GM21423 (cell line): ENCODE measurements around the gene CD55.

Source experiments
- ATAC-seq: cut with Tn5 transposase; IDR thresholded peaks from one replicate; pipeline ENCODE4 v1.9.1; 2021; ENCODE audit warnings: mild to moderate bottlenecking, moderate library complexity; ENCODE audit not compliant: unreplicated experiment

The CD55 gene

DNA sequence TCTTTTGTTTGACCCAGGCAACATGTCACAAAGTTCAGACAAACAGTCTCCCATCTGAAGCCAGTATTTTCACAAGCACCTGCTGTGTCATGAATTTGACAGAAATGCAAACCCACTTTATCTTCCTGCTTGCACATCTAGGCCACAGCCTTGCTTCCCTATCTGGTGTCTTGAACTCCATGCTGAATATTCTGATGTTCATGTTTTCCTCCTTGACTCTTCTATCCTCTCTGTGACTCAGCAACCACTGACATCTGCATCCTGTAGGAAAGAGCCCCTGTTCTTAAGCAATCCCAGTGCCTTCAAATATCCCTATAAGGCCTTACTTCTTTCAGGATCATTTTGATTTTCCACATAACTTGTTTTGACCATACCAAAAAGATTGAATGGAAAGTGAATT lies 6.5 kb downstream of the CD55 start:
- ATAC-seq = no peak

DNA sequence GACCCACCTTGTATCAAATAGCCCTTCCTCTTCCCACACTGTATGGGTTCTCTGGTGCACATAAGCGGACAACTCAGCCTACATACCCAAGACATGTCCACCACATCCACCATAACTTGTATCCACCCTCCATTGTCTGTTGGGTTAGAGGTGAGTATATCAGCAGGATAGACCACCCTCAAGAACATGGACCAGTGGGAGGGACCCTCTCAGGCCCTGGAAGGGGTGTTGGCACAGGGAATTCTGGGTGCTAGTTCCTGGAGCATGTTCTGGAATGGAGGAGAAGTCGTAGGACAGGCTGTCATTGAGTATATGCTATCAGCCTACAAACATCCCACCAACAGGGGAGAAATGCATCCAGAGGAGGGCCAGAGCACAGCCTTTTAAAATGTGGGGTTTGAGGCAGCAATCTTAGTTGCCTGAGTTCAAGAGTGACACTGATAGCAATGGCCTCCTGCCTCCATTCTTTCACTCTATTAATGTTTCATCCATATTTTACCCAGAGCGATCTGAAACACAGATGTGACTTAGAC lies 7.5 kb downstream of the CD55 start:
- no peak for ATAC-seq

DNA sequence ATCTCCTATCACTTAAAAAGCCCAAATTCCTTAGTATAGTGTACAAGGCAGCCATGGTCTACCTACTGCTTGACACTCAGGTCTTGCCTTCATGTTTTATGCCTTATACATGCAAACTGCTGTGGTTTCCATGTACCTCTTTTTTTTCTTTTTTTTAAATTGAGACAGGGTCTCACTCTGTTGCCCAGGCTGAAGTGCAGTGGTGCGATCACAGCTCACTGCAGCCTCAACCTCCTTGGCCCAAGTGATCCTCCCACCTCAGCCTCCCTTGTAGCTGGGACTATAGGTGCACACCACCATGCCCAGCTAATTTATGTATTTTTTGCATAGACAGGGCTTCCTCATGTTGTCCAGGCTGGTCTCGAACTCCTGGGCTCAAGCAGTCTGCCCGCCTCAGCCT lies 8.0 kb downstream of the CD55 start:
- no peak for ATAC-seq

DNA sequence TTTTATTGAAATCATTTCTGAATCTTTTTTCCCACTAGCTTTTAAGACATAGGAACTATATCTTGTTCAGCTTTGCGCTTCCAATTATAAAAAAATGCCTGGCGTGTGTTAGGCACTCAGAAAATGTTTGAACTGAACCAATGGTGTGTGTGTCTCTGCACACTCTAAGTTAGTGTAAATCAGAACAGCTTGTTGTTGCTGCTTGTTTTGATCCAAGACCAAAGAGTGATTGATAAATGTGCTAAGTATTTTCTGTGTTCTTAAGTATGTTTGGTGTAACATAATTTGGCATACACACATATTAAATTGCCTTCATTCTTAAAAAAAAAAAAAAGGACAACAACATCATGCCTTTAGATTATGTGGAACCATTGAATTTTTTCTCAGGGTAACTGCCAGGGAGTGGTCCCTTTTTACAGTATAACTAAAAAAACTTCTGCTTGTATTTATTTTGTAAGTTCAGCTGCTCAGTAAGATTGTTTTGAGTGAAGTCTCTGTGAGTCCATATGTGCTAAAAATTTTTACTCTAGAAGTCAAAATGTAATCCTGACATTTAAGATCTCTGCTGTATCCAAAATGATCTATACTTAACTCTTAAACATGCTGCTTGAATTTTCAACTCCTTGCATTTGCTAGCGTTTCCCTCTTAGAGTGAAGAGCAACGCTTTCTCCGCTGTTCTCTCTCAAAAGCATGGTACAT lies 8.7 kb downstream of the CD55 start:
- ATAC-seq = no peak

DNA sequence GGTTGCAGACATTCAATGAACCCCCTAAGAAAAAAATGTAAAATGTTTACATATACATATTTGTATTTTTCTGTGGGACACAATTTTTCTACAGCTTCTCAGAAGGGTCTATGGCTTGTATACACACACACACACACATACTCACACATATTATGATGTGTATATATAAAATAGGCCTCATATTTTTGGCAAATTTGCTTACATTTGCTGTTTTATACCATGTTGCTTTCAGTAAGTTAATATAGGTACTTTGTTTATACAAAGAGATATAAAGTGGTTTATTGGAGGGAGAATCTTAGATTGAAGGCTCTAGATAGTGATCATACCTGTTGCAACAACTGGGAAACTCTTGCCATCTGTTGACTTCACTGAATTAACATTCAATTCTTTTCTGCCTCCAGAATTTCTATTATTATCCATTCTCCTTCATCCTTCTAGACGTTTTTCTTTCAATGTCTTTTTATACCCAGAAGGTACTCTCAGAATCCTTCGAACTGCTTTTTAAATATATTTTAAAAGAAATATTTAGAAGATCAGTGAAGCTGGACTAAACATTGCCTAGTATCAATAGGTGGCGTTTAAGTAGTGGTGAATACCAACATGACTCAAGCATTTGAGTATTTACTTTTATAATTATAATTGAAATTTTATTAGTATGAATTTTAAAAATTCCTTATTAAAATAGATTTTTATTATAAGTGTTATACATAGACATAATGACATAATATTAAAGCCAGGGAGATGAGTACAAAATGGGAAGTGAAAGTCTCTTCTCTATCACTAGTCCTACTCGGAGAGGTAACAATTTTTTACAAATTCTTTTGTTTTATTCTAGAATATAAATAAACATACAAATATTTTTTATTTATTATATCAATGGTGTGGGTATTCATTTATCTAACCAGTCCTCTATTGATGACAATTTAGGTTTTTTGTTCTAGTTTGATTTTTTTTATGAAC lies 10.2 kb downstream of the CD55 start:
- ATAC-seq = no peak

DNA sequence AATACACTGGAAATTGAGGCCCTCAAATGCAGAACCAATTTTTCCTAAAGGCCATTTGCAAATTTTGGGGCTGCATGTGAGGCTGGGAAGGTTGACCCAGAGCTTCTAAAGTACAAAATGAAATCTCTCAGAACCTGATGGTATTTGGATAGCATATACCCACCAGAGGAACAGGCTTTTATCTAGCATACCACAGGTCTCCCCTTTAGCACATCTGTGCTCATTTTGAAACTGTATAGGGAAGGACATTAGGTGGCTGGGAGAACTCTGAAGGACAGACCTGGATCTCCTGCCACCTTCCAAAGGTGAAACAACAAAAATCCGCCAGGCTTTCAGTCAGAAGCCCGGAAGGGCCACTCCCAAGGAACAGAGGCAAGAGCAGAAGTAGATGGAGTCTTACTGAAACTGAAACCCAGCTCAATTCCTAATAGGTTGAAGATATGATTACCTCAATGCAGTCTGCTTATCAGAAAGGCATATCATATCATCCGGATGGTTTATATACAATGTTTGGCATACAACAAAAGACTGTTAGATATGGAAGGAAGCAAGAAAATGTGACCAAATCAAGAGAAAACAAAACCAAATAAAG lies 11.6 kb downstream of the CD55 start:
- no peak for ATAC-seq

DNA sequence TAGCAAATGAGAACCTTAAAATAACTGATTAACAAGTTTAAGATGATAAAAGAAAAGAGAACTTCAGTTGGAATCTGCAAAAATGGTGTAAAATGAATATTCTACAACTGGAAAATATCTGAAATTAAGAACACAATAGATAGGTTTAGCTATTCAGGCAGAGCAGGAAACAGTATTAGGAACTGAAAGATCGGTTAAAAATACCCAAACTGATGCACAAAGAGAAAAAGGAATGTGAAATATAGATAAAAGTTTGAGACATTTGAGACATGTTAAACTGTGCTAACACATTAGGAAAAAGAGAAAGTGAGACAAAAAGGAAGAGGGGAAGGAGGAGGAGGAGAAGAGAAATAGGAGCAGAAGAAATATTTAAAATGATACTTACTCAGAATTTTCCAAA lies 12.1 kb downstream of the CD55 start:
- ATAC-seq = no peak

DNA sequence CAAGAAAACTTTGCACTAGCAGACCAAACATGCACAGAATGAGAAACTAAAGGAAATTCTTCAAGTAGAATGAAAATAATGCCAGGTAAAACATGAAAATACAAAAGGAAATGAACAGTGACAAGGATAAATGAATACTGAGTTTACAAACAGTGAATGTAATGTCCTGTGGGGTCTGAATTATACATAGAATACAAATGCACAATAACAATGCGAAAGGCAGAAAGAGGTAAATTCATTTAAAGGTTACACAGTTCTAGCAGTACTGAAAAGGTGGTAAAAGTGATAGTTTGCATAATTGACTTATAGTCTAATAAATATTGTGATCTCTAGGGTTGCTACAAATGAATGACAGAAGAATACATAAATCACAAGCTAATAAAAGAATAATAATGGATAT lies 12.9 kb downstream of the CD55 start:
- no peak for ATAC-seq

DNA sequence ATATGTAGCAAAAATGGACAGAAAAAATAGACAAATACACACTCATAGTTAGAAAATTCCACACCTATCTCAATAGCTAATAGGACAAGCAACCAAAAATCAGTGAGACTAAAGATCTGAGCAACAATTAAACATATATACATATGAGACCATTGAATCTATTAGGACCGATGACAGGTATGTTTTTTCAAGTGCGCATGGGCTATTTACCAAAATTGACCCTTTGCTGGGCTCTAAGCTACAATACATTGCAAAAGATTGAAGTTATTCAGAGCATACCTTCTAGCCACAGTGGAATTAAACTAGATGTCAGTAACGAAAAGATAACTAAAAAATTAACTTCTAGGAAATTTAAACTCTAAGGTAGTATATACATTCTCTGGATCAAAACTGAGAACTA lies 13.7 kb downstream of the CD55 start:
- ATAC-seq = no peak

DNA sequence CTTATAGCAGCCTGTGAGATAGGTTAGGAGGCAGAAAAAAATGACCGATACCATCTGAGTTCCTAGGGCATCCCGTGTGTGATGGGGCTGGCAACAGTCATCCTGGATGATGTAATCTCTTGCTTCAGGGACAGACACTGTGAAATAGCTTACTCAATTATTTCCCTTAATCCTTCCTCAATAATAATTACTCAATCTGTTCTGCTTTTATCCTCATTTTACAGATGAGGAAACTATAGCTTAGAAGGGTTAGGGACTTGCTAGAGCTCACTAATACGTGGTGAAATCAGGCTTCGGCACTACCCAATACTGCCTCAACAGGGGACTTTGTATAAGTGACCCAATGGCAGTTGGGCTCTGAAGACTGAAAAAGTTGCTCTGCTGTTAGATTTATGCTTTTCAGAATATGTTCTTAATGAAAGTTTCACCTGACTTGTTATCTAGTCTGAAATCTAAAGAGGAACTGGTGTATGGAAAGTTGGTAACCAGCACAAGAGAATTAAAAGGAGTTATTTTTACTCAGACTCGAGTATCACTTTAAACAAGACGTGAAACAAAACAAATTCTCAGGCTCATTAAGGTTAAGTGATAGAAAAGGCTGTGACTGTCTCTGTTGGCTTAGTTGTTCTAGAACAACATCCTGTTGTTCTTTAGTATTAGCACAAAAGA lies 14.4 kb downstream of the CD55 start:
- peak; percentile 56 for ATAC-seq

DNA sequence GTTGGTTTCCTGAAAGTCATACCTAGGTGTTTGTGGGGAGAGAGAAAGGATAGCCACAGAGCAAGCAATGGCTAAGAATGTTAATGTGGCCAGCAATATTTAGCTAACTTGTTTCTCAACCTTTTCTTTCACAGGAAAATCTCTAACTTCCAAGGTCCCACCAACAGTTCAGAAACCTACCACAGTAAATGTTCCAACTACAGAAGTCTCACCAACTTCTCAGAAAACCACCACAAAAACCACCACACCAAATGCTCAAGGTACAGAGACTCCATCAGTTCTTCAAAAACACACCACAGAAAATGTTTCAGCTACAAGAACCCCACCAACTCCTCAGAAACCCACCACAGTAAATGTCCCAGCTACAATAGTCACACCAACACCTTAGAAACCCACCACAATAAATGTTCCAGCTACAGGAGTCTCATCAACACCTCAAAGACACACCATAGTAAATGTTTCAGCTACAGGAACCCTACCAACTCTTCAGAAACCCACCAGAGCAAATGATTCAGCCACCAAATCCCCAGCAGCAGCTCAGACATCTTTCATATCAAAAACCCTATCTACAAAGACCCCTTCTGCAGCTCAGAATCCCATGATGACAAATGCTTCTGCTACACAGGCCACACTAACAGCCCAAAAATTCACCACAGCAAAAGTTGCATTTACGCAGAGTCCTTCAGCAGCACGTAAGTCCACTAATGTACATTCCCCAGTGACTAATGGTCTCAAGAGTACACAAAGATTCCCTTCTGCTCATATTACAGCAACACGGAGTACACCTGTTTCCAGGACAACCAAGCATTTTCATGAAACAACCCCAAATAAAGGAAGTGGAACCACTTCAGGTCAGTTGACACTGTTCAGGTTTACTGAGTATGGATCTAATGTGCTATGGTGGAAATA lies 15.3 kb downstream of the CD55 start:
- peak; percentile 71 for ATAC-seq

DNA sequence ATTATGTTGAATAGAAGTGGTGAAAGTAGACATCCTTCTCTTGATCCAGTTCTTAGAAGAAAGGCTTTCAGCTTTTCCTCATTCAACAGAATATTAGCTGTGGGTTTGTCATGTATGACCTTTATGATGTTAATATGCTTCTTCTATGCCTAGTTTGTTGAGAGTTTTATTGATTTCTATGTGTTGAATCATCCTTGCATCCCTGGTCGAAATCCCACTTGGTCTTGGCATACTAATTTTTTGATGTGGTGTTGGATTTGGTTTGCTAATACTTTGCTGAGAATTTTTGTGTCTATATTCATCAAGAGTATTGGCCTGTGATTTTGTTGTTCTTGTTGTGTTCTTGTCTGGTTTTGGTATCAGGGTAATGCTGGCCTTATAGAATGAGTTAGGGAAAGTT lies 20.9 kb downstream of the CD55 start:
- ATAC-seq = no peak

DNA sequence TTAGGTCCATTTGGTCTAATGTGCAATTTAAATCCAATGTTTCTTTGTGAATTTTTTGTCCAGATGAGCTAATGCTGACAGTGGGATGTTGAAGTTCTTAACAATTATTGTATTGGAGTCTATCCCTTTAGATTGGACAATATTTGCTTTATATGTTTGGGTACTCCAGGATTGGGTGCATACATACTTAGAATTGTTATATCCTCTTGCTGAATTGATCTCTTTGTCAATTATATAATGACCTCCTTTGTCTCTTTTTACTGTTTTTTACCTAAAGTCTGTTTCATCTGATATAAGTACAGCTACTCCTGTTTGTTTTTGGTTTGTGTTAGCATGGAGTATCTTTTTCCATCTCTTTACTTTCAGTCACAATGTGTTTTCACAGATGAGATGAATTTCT lies 22.2 kb downstream of the CD55 start:
- no peak for ATAC-seq

DNA sequence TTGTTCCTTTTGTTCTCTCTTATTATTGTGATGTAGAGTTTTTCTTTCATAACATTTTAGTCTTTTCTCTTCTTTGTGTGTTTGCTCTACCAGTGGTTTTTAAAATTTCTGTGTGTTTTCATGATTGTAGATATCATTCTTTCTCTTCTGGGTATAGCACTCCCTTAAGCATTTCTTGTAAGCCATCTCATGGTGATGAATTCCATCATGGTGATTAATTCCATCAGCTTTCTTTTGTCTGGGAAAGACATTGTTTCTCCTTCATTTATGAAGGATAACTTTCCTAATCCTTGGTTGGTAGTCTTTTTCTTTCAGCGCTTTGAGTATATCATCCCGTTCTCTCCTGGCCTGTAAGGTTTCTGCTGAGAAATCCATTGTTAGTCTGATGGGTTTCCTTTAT lies 22.7 kb downstream of the CD55 start:
- no peak for ATAC-seq

DNA sequence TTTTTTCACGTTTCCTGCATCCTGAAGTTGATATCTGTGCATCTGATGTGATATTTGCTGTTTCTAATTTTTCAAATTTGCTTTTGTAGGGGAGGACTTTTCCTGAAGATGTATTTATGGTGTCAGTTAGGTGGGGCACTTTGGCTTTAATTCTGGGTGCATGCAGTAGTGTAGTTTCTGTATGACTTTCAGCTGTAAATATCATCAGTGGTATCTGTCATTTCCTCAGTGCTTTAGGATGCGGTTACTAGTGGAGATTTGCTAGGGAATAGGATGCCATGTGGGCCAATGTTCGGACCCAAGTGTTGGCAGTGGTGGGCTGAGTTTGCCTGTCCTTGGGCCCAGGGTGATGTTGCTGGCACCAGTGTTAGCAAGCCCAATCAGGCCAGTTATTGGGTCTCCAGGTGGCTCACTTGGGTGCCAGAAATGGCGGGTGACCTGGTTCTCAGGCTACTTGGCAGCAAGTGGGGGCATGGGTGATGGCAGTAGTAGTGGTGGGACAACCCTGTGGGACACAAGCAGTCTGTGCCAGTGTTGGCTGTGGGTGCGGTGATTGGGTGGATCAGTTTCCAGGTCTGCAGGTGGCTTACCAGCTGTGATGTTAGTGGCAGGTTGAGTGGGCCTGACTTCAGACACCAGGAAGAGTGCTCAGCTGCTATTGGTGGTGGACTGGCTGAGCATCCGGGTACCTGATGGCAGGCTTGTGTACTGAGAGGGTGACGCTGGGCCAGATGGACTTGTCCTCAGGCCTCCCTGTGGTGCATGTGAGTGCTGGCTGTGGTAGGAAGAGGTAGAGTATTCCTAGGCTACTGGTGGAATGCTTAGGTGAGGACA lies 24.4 kb downstream of the CD55 start:
- no peak for ATAC-seq

DNA sequence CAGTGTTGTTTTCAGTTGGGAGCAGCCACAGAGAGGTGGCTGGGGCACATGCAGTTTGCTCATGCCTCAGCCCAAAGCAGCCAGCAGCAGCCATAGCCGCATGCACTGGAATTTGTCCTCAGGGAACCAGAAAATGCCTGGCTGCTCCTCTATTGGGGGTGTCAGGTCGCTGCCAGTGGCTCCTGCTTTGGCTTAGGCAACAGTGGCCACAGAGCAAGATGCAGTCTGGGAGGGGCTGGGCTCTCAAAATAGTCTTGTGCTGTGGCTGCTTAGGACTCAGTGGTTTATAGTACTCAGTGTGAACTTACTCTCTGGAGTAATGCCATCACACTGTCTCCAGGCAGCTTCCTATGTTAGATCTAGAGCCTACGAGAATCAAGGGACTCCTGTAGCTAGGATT lies 25.0 kb downstream of the CD55 start:
- ATAC-seq = no peak

DNA sequence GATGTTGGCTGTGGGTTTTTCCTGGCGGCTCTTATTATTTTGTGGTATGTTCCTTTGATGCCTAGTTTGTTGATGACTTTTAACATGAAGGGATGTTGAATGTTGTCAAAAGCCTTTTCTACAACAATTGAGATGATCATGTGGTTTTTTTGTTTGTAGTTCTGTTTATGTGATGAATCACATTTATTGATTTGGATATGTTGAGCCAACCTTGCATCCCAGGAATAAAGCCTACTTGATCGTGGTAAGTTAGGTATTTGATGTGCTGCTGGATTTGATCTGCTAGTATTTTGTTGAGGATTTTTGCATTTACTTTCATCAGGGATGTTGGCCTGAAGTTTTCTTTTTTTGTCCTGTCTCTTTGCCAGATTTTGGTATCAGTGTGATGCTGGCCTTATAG lies 28.5 kb downstream of the CD55 start:
- ATAC-seq = no peak

DNA sequence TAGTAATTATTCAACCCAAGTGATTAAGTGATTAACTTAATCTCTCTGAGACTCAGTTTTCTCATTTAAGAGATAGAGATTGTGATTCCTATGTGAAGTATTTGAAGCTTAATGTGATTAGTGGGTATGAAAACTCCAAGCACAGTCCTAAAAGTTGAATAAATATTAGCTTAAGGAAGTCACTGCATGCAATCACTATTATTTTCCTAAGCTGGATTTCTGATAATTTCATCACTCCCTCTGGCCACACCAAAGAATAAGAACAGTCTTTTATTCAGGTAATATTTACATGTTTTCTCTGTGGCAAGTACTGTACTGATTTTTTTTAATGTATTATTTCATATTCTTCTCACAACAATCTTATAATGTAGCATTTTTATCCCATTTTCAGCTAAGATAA lies 31.1 kb downstream of the CD55 start:
- ATAC-seq = no peak

DNA sequence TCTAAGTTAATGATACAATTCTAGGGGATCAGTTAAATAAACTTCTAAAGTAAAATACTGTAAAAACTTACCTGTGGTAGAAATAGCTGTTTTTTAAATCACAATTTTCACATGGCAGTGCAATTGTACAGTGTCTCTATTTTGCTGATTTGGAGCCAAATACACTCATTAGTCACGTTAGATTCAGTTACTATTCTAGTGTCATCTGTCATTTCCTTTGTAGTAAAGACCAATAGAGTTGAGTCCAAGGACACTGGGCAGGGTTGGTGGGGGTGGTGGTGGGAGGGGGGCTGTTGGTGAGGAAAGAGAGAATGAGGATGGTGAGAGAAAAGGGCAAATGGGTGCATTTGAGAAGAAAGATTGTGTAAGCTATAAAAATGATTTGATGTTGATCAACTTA lies 33.6 kb downstream of the CD55 start:
- peak; percentile 52 for ATAC-seq
